Astrocyte (in vitro differentiated cells and primary cell): Measurements from ENCODE around the gene ATRIP. TPM values are rescaled to one million over a fixed set of nuclear protein-coding genes. Genes with fewer than 3 reads are reported as not detected.

ENCODE experiments used
- DNase-seq: peaks from one replicate; pipeline ENCODE4 v3.0.0-alpha.2; 2010; ENCODE audit warnings: low read depth
- FAIRE-seq: peaks from 2 replicates; lab custom pipeline; 2011; peaks lifted over from hg19 to GRCh38; lab: Jason Lieb, UNC
- H2AFZ ChIP-seq: 2 replicates; pipeline ENCODE4 v1.6.0; 2012; ENCODE audit warnings: low read depth, low read length, inconsistent platforms
- H3K27ac ChIP-seq: 2 replicates; pipeline ENCODE4 v1.5.1; 2011; ENCODE audit warnings: low read depth, low read length, inconsistent platforms
- H3K27me3 ChIP-seq: 2 replicates; pipeline ENCODE4 v1.6.0; 2011; ENCODE audit warnings: low read length, inconsistent platforms; ENCODE audit not compliant: insufficient read depth
- H3K36me3 ChIP-seq: 2 replicates; pipeline ENCODE4 v1.5.1; 2011; ENCODE audit warnings: low read length, inconsistent platforms; ENCODE audit not compliant: insufficient read depth
- H3K4me1 ChIP-seq: 2 replicates; pipeline ENCODE4 v1.5.1; 2011; ENCODE audit warnings: low read length, inconsistent platforms; ENCODE audit not compliant: insufficient read depth
- H3K4me2 ChIP-seq: 2 replicates; pipeline ENCODE4 v1.6.0; 2012; ENCODE audit warnings: low read length, inconsistent platforms
- H3K4me3 ChIP-seq: 2 replicates; pipeline ENCODE4 v1.5.1; 2011; ENCODE audit warnings: low read depth, mild to moderate bottlenecking, low read length, inconsistent platforms; ENCODE audit not compliant: insufficient read depth
- H3K79me2 ChIP-seq: 2 replicates; pipeline ENCODE4 v1.6.0; 2012; ENCODE audit warnings: mild to moderate bottlenecking, low read length, inconsistent platforms; ENCODE audit not compliant: insufficient read depth
- H3K9ac ChIP-seq: 2 replicates; pipeline ENCODE4 v1.6.0; 2012; ENCODE audit warnings: mild to moderate bottlenecking, low read length, inconsistent platforms
- H3K9me3 ChIP-seq: 2 replicates; pipeline ENCODE4 v1.5.1; 2012; ENCODE audit warnings: low read depth, mild to moderate bottlenecking, low read length, inconsistent platforms; ENCODE audit not compliant: insufficient read depth
- H4K20me1 ChIP-seq: 2 replicates; pipeline ENCODE4 v1.6.0; 2012; ENCODE audit warnings: low read length, inconsistent platforms; ENCODE audit not compliant: insufficient read depth
- H3K27ac Mint-ChIP-seq: one replicate; pipeline ENCODE4 v1.8.0; 2021; ENCODE audit warnings: mild to moderate bottlenecking, mixed read lengths; ENCODE audit not compliant: unreplicated experiment
- H3K27me3 Mint-ChIP-seq: one replicate; pipeline ENCODE4 v1.8.0; 2021; ENCODE audit warnings: low read depth, mixed read lengths; ENCODE audit not compliant: unreplicated experiment
- H3K36me3 Mint-ChIP-seq: one replicate; pipeline ENCODE4 v1.8.0; 2021; ENCODE audit warnings: low read depth, mixed read lengths; ENCODE audit not compliant: unreplicated experiment
- H3K4me1 Mint-ChIP-seq: one replicate; pipeline ENCODE4 v1.8.0; 2021; ENCODE audit warnings: low read depth, mixed read lengths; ENCODE audit not compliant: unreplicated experiment
- H3K4me3 Mint-ChIP-seq: one replicate; pipeline ENCODE4 v1.8.0; 2021; ENCODE audit warnings: mild to moderate bottlenecking, moderate library complexity, mixed read lengths; ENCODE audit not compliant: unreplicated experiment
- H3K9me3 Mint-ChIP-seq: one replicate; pipeline ENCODE4 v1.8.0; 2021; ENCODE audit warnings: mild to moderate bottlenecking, mixed read lengths; ENCODE audit not compliant: unreplicated experiment
- EZH2 ChIP-seq: IDR thresholded peaks from 2 replicates; pipeline ENCODE4 v1.6.1; 2012; ENCODE audit warnings: mild to moderate bottlenecking, low read length, inconsistent platforms; ENCODE audit not compliant: insufficient read depth
- total RNA-seq: library from RNA; stranded (reverse); gene quantifications from 2 replicates; pipeline ENCODE4 v1.2.1, GENCODE V29; 2021
- TF ChIP-seq, protein P1 (sequence below): IDR thresholded peaks from 2 replicates; pipeline ENCODE4 v1.5.1; 2011; ENCODE audit warnings: low read depth, mild to moderate bottlenecking, inconsistent platforms, low read length, moderate library complexity; ENCODE audit not compliant: insufficient read depth

ATRIP gene
- total RNA-seq, 1 donor from 2014 or later: 6.2 TPM

DNA sequence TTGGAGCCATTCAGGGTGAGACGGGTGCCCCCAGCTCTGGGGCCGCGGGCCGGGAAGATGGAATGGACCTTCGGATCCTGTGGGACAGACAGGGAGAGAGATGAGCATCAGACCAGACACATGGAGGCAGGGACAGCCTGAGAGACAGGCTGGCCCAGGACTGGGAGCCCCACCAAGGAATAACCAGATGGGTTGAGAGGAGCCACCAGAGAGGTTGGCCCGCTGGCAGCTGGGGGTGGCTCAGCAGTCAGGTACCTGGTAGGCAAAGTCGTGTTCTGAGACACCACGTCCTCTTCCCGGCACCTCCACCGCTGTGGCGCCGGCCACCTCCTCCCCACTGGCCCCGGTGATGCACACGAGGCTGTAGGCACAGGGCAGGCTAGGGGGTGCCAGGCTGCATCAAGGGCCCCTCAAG lies 30.4 kb upstream of the ATRIP start:
- no peak for DNase-seq

DNA sequence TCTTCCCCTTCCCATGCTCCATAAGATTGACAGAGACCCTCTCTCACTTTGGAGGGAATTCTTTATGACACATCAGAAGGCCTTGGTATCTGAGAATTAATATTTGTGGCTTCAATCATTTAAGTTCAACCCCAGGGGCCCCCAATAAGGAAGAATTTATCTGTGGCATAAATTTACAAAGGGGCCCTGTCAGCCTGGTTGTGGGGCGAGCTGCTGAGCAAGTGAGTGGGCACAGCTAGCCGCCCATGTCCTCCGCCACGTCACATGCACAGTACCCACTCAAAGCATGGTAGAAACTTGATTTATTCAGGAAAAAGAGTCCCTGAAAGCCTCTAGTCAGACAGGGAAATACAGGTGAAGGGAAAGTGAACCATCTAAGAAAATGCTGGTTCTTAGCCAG lies 30.0 kb upstream of the ATRIP start:
- TF ChIP-seq, protein P1, sequence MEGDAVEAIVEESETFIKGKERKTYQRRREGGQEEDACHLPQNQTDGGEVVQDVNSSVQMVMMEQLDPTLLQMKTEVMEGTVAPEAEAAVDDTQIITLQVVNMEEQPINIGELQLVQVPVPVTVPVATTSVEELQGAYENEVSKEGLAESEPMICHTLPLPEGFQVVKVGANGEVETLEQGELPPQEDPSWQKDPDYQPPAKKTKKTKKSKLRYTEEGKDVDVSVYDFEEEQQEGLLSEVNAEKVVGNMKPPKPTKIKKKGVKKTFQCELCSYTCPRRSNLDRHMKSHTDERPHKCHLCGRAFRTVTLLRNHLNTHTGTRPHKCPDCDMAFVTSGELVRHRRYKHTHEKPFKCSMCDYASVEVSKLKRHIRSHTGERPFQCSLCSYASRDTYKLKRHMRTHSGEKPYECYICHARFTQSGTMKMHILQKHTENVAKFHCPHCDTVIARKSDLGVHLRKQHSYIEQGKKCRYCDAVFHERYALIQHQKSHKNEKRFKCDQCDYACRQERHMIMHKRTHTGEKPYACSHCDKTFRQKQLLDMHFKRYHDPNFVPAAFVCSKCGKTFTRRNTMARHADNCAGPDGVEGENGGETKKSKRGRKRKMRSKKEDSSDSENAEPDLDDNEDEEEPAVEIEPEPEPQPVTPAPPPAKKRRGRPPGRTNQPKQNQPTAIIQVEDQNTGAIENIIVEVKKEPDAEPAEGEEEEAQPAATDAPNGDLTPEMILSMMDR: no peak
- TF ChIP-seq EZH2: no peak
- no peak for DNase-seq
- Histone ChIP-seq H3K27me3 (no peaks in the 10 kb centered on the region), H3K9me3 (no peaks in the 10 kb centered on the region), H4K20me1 (peaks cover 37% of the 10 kb centered on the region), H3K27ac (no peak overlapping the region), H2AFZ (no peak overlapping the region), H3K4me1 (no peaks in the 10 kb centered on the region), H3K36me3 (no peaks in the 10 kb centered on the region), H3K4me3 (no peak overlapping the region), H3K9ac (no peak overlapping the region), H3K4me2 (no peak overlapping the region), H3K79me2 (no peaks in the 10 kb centered on the region)
- Mint-ChIP-seq H3K36me3 (peaks cover 19% of the 10 kb centered on the region), H3K9me3 (no peaks in the 10 kb centered on the region), H3K27ac (no peak overlapping the region), H3K4me3 (no peak overlapping the region), H3K27me3 (no peaks in the 10 kb centered on the region), H3K4me1 (no peaks in the 10 kb centered on the region)
- no peak for FAIRE-seq

More for the DNA sequence above, 30.4 kb upstream of the ATRIP start:
- no peak overlapping the region for H3K4me2 ChIP-seq
- no peak overlapping the region for H3K27ac ChIP-seq
- no peak overlapping the region for H3K4me3 ChIP-seq
- no peaks in the 10 kb centered on the region for H3K4me1 ChIP-seq
- Mint-ChIP-seq H3K27ac (no peak overlapping the region), H3K27me3 (no peaks in the 10 kb centered on the region), H3K9me3 (no peaks in the 10 kb centered on the region), H3K4me3 (no peak overlapping the region), H3K4me1 (no peaks in the 10 kb centered on the region), H3K36me3 (peaks cover 18% of the 10 kb centered on the region)
- no peaks in the 10 kb centered on the region for H3K27me3 ChIP-seq
- peaks cover 32% of the 10 kb centered on the region for H4K20me1 ChIP-seq
- no peaks in the 10 kb centered on the region for H3K79me2 ChIP-seq
- TF ChIP-seq, protein P1: no peak
- TF ChIP-seq EZH2: no peak
- H3K9me3 ChIP-seq: no peaks in the 10 kb centered on the region
- no peak overlapping the region for H2AFZ ChIP-seq
- no peak overlapping the region for H3K9ac ChIP-seq
- no peak for FAIRE-seq
- no peaks in the 10 kb centered on the region for H3K36me3 ChIP-seq

DNA sequence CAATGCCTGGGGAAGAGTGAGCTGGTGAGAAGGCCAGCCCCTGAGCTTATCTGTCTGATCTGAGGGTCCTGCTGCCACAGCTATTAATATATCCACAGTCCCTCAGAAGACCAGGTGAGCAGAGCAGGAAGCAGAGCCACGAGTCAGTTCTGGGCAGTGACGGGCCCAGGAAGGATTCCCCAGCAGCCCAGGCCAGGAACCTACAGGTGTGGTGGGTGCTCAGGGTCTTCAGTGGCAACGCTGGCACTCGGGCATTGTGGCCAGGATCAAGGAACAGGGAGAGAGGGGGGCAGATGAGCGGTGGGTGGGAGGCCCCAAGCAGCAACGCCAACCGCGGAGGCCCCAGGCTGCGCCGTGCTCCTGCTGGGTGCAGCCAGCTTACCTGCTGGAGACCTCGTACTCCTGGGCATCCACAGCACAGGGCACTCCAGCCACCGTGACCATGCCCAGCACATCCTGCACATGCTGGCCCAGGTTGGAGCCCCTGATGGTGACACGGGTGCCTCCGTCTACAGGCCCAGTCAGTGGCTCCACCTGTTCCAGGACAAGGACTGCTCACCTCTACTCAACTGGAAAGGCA lies 28.9 kb upstream of the ATRIP start:
- no peaks in the 10 kb centered on the region for H3K27me3 Mint-ChIP-seq
- no peaks in the 10 kb centered on the region for H3K9me3 Mint-ChIP-seq
- peaks cover 17% of the 10 kb centered on the region for H3K36me3 Mint-ChIP-seq
- DNase-seq (no peak), FAIRE-seq (no peak)
- Histone ChIP-seq H3K4me3 (no peak overlapping the region), H3K36me3 (no peaks in the 10 kb centered on the region), H2AFZ (no peak overlapping the region), H3K27me3 (no peaks in the 10 kb centered on the region), H4K20me1 (peaks cover 47% of the 10 kb centered on the region), H3K9me3 (no peaks in the 10 kb centered on the region), H3K9ac (no peak overlapping the region), H3K27ac (no peak overlapping the region), H3K79me2 (peaks cover 7% of the 10 kb centered on the region), H3K4me2 (no peak overlapping the region), H3K4me1 (no peaks in the 10 kb centered on the region)
- TF ChIP-seq EZH2: no peak
- TF ChIP-seq, protein P1: no peak
- H3K4me3 Mint-ChIP-seq: no peak overlapping the region
- no peak overlapping the region for H3K27ac Mint-ChIP-seq
- H3K4me1 Mint-ChIP-seq: no peaks in the 10 kb centered on the region
